ENCODE data around the gene NAA40.

- TF ChIP-seq CTCF (IDR thresholded peaks at IDR 0.05) (no peak), POLR2A (IDR thresholded peaks at IDR 0.05) (no peak)
Measured at GRCh38 chr11:63998558-63999348, 60.0 kb downstream of the NAA40 start.

Data from Peyer's patch (tissue), 4 donors.